ENCODE data around the gene FAM135A.

Gene FAM135A

DNA sequence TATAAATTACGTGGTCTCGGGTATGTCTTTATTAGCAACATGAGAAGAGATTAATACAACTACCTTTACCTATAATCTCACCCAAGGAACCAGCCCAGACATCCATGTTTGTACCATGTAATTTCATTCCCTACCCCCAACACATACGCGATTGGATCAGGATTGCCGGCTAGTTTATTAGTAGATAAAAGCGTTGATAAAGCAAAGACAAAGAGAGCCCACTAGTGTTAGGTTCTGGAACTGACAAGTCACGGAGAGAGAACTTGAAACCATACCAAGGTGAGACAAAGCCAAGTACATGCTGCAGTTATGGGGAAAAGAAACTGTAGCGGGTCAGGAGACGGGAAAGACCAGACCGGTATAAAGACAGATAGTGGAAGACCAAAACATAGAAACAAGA, 37.4 kb upstream of the FAM135A start:
- Histone ChIP-seq H3K9me3 (ENCODE audit: control insufficient read depth, insufficient read depth, low read depth, low read length) (no peaks in the 10 kb centered on the region), H3K36me3 (ENCODE audit: control insufficient read depth in 2 of 2, insufficient read depth in 1 of 2, low read length in 2 of 2) (no peaks in the 10 kb centered on the region), H3K4me1 (ENCODE audit: control insufficient read depth, insufficient read depth, low read length) (no peaks in the 10 kb centered on the region), H3K4me3 (ENCODE audit: low read depth, low read length) (no peak overlapping the region), H3K27ac (ENCODE audit: extremely low read depth, low read depth, low read length) (no peak overlapping the region)
- TF ChIP-seq ZNF654 (tag by site-specific recombination; IDR thresholded peaks at IDR 0.05; ENCODE audit: low read depth) (peak; percentile 7; the same call in 1 of the 2 replicates), ZNF639 (tag by site-specific recombination; IDR thresholded peaks at IDR 0.05) (no peak)
- TF ChIP-seq, protein P1, sequence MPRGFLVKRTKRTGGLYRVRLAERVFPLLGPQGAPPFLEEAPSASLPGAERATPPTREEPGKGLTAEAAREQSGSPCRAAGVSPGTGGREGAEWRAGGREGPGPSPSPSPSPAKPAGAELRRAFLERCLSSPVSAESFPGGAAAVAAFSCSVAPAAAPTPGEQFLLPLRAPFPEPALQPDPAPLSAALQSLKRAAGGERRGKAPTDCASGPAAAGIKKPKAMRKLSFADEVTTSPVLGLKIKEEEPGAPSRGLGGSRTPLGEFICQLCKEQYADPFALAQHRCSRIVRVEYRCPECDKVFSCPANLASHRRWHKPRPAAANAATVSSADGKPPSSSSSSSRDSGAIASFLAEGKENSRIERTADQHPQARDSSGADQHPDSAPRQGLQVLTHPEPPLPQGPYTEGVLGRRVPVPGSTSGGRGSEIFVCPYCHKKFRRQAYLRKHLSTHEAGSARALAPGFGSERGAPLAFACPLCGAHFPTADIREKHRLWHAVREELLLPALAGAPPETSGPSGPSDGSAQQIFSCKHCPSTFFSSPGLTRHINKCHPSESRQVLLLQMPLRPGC (tag by site-specific recombination; IDR thresholded peaks at IDR 0.05): no peak
- POLR2A ChIA-PET: no interaction called here
- CTCF ChIA-PET: interaction anchor here (1.0 to 1.7 kb wide), 5 partner anchors 14 to 173 kb away, joined by 4 to 10 read pairs (median 6); no protein-coding TSS in a partner anchor

GRCh38 chr6:70376628-70377027, 36.7 kb upstream of the FAM135A start:
- CTCF ChIA-PET: interaction anchor here (0.7 to 1.7 kb wide), 5 partner anchors 11 to 297 kb away, joined by 3 to 10 read pairs (median 4); no protein-coding TSS in a partner anchor
- POLR2A ChIA-PET: no interaction called here
- H3K9me3 ChIP-seq (ENCODE audit: control insufficient read depth, insufficient read depth, low read depth, low read length): no peaks in the 10 kb centered on the region
- TF ChIP-seq, protein P2, sequence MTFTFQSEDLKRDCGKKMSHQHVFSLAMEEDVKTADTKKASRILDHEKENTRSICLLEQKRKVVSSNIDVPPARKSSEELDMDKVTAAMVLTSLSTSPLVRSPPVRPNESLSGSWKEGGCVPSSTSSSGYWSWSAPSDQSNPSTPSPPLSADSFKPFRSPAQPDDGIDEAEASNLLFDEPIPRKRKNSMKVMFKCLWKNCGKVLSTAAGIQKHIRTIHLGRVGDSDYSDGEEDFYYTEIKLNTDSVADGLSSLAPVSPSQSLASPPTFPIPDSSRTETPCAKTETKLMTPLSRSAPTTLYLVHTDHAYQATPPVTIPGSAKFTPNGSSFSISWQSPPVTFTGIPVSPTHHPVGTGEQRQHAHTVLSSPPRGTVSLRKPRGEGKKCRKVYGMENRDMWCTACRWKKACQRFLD (tag by site-specific recombination; IDR thresholded peaks at IDR 0.05): no peak
- TF ChIP-seq ZFP41 (tag by site-specific recombination; IDR thresholded peaks at IDR 0.05; ENCODE audit: borderline replicate concordance): no peak
- TF ChIP-seq, protein P3, sequence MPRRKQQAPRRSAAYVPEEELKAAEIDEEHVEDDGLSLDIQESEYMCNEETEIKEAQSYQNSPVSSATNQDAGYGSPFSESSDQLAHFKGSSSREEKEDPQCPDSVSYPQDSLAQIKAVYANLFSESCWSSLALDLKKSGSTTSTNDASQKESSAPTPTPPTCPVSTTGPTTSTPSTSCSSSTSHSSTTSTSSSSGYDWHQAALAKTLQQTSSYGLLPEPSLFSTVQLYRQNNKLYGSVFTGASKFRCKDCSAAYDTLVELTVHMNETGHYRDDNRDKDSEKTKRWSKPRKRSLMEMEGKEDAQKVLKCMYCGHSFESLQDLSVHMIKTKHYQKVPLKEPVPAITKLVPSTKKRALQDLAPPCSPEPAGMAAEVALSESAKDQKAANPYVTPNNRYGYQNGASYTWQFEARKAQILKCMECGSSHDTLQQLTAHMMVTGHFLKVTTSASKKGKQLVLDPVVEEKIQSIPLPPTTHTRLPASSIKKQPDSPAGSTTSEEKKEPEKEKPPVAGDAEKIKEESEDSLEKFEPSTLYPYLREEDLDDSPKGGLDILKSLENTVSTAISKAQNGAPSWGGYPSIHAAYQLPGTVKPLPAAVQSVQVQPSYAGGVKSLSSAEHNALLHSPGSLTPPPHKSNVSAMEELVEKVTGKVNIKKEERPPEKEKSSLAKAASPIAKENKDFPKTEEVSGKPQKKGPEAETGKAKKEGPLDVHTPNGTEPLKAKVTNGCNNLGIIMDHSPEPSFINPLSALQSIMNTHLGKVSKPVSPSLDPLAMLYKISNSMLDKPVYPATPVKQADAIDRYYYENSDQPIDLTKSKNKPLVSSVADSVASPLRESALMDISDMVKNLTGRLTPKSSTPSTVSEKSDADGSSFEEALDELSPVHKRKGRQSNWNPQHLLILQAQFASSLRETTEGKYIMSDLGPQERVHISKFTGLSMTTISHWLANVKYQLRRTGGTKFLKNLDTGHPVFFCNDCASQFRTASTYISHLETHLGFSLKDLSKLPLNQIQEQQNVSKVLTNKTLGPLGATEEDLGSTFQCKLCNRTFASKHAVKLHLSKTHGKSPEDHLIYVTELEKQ (tag by site-specific recombination; IDR thresholded peaks at IDR 0.05; ENCODE audit: borderline replicate concordance): no peak
- no peak for TF ChIP-seq ZNF433 (tag by site-specific recombination; IDR thresholded peaks at IDR 0.05; ENCODE audit: low read depth)
- TF ChIP-seq ZNF223 (tag by site-specific recombination; IDR thresholded peaks at IDR 0.05): no peak
- TF ChIP-seq ZNF214 (tag by site-specific recombination; IDR thresholded peaks at IDR 0.05; ENCODE audit: borderline replicate concordance): no peak
- TF ChIP-seq HOXA7 (CRISPR knock-in tag; IDR thresholded peaks at IDR 0.05; ENCODE audit: borderline replicate concordance): no peak
- no peak for TF ChIP-seq ZNF561 (tag by site-specific recombination; IDR thresholded peaks at IDR 0.05; ENCODE audit: borderline replicate concordance)
- no peak overlapping the region for H3K4me3 ChIP-seq (ENCODE audit: low read depth, low read length)
- H3K27ac ChIP-seq (ENCODE audit: extremely low read depth, low read depth, low read length): no peak overlapping the region
- no peaks in the 10 kb centered on the region for H3K36me3 ChIP-seq (ENCODE audit: control insufficient read depth in 2 of 2, insufficient read depth in 1 of 2, low read length in 2 of 2)
- no peaks in the 10 kb centered on the region for H3K4me1 ChIP-seq (ENCODE audit: control insufficient read depth, insufficient read depth, low read length)

- Histone ChIP-seq H3K4me1 (ENCODE audit: control insufficient read depth, insufficient read depth, low read length) (no peaks in the 10 kb centered on the region), H3K4me3 (ENCODE audit: low read depth, low read length) (no peak overlapping the region), H3K27ac (ENCODE audit: extremely low read depth, low read depth, low read length) (no peak overlapping the region), H3K36me3 (ENCODE audit: control insufficient read depth in 2 of 2, insufficient read depth in 1 of 2, low read length in 2 of 2) (no peaks in the 10 kb centered on the region), H3K9me3 (ENCODE audit: control insufficient read depth, insufficient read depth, low read depth, low read length) (no peaks in the 10 kb centered on the region)
- ChIA-PET POLR2A (no interaction called here), CTCF (interaction anchor here (0.6 to 1.7 kb wide), 3 partner anchors 12 to 67 kb away, joined by 3 to 10 read pairs (median 4); no protein-coding TSS in a partner anchor)
- TF ChIP-seq ZNF362 (tag by site-specific recombination; IDR thresholded peaks at IDR 0.05) (no peak), SP7 (tag by site-specific recombination; IDR thresholded peaks at IDR 0.05) (no peak), ZNF654 (tag by site-specific recombination; IDR thresholded peaks at IDR 0.05; ENCODE audit: low read depth) (no peak), KLF8 (tag by site-specific recombination; IDR thresholded peaks at IDR 0.05) (no peak), ZNF19 (tag by site-specific recombination; IDR thresholded peaks at IDR 0.05; ENCODE audit: low read depth) (no peak), ZNF488 (tag by site-specific recombination; IDR thresholded peaks at IDR 0.05) (no peak), ZNF16 (tag by site-specific recombination; IDR thresholded peaks at IDR 0.05; ENCODE audit: low read depth) (no peak)
These were observed 35.9 kb upstream of the FAM135A start for GRCh38 chr6:70377372-70377771.

Measured in HEK293 (cell line).